ENCODE results near the gene SERPINA6. TPM values are rescaled to one million over a fixed set of nuclear protein-coding genes. Genes with fewer than 3 reads are reported as not detected.

SERPINA6 gene
- total RNA-seq, 1 experiment from 2014 or later = 4.5 TPM

DNA sequence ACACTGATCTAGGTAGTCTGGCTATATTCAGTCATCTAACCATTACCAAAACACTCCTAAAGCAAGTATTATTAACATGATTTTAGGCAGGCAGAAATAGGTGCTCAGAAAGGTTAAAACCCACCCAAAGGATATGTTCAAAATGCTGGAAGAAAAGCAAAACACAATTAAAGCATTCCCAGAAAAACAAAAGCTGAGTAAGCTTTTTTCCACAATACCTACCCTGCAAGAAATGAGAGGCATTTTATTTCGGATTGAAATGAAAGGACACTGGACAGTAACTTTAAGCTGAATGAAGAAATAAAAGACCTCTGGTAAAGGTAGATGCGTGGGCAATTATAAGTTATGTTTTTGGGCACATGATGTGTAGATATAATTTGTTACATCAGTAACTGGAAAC lies 8.2 kb downstream of the SERPINA6 start:
- no peak for DNase-seq
- H3K27me3 Mint-ChIP-seq (ENCODE audit: unreplicated experiment) = no peaks in the 10 kb centered on the region
- no peaks in the 10 kb centered on the region for H3K36me3 Mint-ChIP-seq (ENCODE audit: insufficient read depth, unreplicated experiment)
- TF ChIP-seq, protein P1, sequence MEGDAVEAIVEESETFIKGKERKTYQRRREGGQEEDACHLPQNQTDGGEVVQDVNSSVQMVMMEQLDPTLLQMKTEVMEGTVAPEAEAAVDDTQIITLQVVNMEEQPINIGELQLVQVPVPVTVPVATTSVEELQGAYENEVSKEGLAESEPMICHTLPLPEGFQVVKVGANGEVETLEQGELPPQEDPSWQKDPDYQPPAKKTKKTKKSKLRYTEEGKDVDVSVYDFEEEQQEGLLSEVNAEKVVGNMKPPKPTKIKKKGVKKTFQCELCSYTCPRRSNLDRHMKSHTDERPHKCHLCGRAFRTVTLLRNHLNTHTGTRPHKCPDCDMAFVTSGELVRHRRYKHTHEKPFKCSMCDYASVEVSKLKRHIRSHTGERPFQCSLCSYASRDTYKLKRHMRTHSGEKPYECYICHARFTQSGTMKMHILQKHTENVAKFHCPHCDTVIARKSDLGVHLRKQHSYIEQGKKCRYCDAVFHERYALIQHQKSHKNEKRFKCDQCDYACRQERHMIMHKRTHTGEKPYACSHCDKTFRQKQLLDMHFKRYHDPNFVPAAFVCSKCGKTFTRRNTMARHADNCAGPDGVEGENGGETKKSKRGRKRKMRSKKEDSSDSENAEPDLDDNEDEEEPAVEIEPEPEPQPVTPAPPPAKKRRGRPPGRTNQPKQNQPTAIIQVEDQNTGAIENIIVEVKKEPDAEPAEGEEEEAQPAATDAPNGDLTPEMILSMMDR (IDR thresholded peaks at IDR 0.05; ENCODE audit: unreplicated experiment) = no peak
- BruUV-seq (replicated peaks) = no TSS peak
- H3K27ac Mint-ChIP-seq (ENCODE audit: unreplicated experiment) = no peak overlapping the region
- intact Hi-C loops (cut with micrococcal nuclease; ENCODE audit: unreplicated experiment) = no loop called here
- H3K4me3 Mint-ChIP-seq (ENCODE audit: low read depth, unreplicated experiment) = no peak overlapping the region
- CTCF ChIA-PET = no interaction called here
- H3K4me1 Mint-ChIP-seq (ENCODE audit: low read depth, unreplicated experiment) = peaks cover 1% of the 10 kb centered on the region
- H3K9me3 Mint-ChIP-seq (ENCODE audit: low read depth, unreplicated experiment) = no peaks in the 10 kb centered on the region

- intact Hi-C loops (cut with micrococcal nuclease; ENCODE audit: unreplicated experiment) = no loop called here
- H3K4me1 Mint-ChIP-seq (ENCODE audit: low read depth, unreplicated experiment) = no peaks in the 10 kb centered on the region
- no peak overlapping the region for H3K27ac Mint-ChIP-seq (ENCODE audit: unreplicated experiment)
- no peak for DNase-seq
- TF ChIP-seq, protein P1 (IDR thresholded peaks at IDR 0.05; ENCODE audit: unreplicated experiment) = no peak
- CTCF ChIA-PET = no interaction called here
- H3K4me3 Mint-ChIP-seq (ENCODE audit: low read depth, unreplicated experiment) = no peak overlapping the region
- no TSS peak for BruUV-seq (replicated peaks)
- peaks cover under 1% of the 10 kb centered on the region for H3K9me3 Mint-ChIP-seq (ENCODE audit: low read depth, unreplicated experiment)
- no peaks in the 10 kb centered on the region for H3K36me3 Mint-ChIP-seq (ENCODE audit: insufficient read depth, unreplicated experiment)
- no peaks in the 10 kb centered on the region for H3K27me3 Mint-ChIP-seq (ENCODE audit: unreplicated experiment)
These were observed 9.0 kb downstream of the SERPINA6 start for GRCh38 chr14:94313991-94314655.

- H3K36me3 Mint-ChIP-seq (ENCODE audit: insufficient read depth, unreplicated experiment) = peaks cover 5% of the 10 kb centered on the region
- H3K27me3 Mint-ChIP-seq (ENCODE audit: unreplicated experiment) = no peaks in the 10 kb centered on the region
These were observed 10.5 kb downstream of the SERPINA6 start for GRCh38 chr14:94312481-94313246.

GRCh38 chr14:94310248-94310647 lies 12.9 kb downstream of the SERPINA6 start:
- Mint-ChIP-seq H3K36me3 (ENCODE audit: insufficient read depth, unreplicated experiment) (peaks cover 9% of the 10 kb centered on the region), H3K27me3 (ENCODE audit: unreplicated experiment) (no peaks in the 10 kb centered on the region), H3K27ac (ENCODE audit: unreplicated experiment) (no peak overlapping the region), H3K9me3 (ENCODE audit: low read depth, unreplicated experiment) (peaks cover 10% of the 10 kb centered on the region), H3K4me1 (ENCODE audit: low read depth, unreplicated experiment) (no peaks in the 10 kb centered on the region), H3K4me3 (ENCODE audit: low read depth, unreplicated experiment) (no peak overlapping the region)
- BruUV-seq (replicated peaks) = no TSS peak
- CTCF ChIA-PET = no interaction called here
- intact Hi-C loops (cut with micrococcal nuclease; ENCODE audit: unreplicated experiment) = no loop called here
- TF ChIP-seq, protein P1 (IDR thresholded peaks at IDR 0.05; ENCODE audit: unreplicated experiment) = no peak
- no peak for DNase-seq

More at GRCh38 chr14:94312481-94313246, 10.5 kb downstream of the SERPINA6 start:
- no peak overlapping the region for H3K27ac Mint-ChIP-seq (ENCODE audit: unreplicated experiment)
- no peak overlapping the region for H3K4me3 Mint-ChIP-seq (ENCODE audit: low read depth, unreplicated experiment)
- H3K4me1 Mint-ChIP-seq (ENCODE audit: low read depth, unreplicated experiment) = no peaks in the 10 kb centered on the region
- no peak for DNase-seq
- H3K9me3 Mint-ChIP-seq (ENCODE audit: low read depth, unreplicated experiment) = peaks cover 10% of the 10 kb centered on the region
- intact Hi-C loops (cut with micrococcal nuclease; ENCODE audit: unreplicated experiment) = no loop called here
- TF ChIP-seq, protein P1 (IDR thresholded peaks at IDR 0.05; ENCODE audit: unreplicated experiment) = no peak
- BruUV-seq (replicated peaks) = no TSS peak
- CTCF ChIA-PET = no interaction called here

Data from Calu3 (cell line).